Measurements from ENCODE around the gene MYO1E.

DNA sequence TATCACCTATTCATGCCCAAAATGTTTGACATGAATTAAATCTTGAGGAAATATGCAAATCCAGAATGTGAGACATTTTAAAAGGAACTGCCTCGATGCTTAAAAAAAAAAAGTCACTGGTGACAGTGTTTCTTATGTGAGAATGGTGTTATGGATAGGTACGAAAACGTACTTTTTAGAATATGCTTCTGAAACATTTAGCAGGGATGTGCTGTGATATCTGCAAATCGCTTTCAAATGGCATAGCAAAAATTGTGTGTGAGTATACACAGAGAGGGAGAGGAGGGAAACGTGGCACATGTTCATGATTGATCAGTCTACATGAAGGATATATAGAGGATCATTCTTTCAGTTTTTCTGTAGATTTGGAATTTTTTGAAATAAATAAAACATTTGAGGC lies 251.7 kb downstream of the MYO1E start:
- no peak for TF ChIP-seq POLR2A (IDR thresholded peaks at IDR 0.05)
- TF ChIP-seq, protein P1, sequence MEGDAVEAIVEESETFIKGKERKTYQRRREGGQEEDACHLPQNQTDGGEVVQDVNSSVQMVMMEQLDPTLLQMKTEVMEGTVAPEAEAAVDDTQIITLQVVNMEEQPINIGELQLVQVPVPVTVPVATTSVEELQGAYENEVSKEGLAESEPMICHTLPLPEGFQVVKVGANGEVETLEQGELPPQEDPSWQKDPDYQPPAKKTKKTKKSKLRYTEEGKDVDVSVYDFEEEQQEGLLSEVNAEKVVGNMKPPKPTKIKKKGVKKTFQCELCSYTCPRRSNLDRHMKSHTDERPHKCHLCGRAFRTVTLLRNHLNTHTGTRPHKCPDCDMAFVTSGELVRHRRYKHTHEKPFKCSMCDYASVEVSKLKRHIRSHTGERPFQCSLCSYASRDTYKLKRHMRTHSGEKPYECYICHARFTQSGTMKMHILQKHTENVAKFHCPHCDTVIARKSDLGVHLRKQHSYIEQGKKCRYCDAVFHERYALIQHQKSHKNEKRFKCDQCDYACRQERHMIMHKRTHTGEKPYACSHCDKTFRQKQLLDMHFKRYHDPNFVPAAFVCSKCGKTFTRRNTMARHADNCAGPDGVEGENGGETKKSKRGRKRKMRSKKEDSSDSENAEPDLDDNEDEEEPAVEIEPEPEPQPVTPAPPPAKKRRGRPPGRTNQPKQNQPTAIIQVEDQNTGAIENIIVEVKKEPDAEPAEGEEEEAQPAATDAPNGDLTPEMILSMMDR (IDR thresholded peaks at IDR 0.05) = no peak

Data from prostate gland (tissue), 2 donors.